GM12874 (cell line): ENCODE data around the gene STRADB.

Experiments
- CTCF ChIP-seq: IDR thresholded peaks from 2 replicates; pipeline ENCODE4 v1.5.1; 2011; ENCODE audit warnings: low read depth, mild to moderate bottlenecking, control low read depth, low read length, moderate library complexity; ENCODE audit not compliant: insufficient read depth

Gene STRADB

GRCh38 chr2:201515573-201516246 is 64.2 kb downstream of the STRADB start:
- no peak for TF ChIP-seq CTCF

- TF ChIP-seq CTCF = no peak
Measured at GRCh38 chr2:201517094-201517493, 65.6 kb downstream of the STRADB start.

GRCh38 chr2:201520201-201520600 is 68.7 kb downstream of the STRADB start:
- TF ChIP-seq CTCF = no peak

GRCh38 chr2:201522965-201523364 is 71.4 kb downstream of the STRADB start:
- TF ChIP-seq CTCF = no peak

GRCh38 chr2:201523506-201523905 is 72.0 kb downstream of the STRADB start:
- no peak for TF ChIP-seq CTCF
